Measurements from ENCODE around the gene GMPS. TPM values are rescaled to one million over a fixed set of nuclear protein-coding genes. Genes with fewer than 3 reads are reported as not detected.
A peak's percentile ranks its signal among the peaks of the same experiment; 100 is the strongest.

GMPS gene
- total and polyA plus RNA-seq, 9 of the 15 experiments (the other 6 are each of a cell fraction or from before 2014, with no cell fraction given) = 73.7 to 282 (median 156) TPM

DNA sequence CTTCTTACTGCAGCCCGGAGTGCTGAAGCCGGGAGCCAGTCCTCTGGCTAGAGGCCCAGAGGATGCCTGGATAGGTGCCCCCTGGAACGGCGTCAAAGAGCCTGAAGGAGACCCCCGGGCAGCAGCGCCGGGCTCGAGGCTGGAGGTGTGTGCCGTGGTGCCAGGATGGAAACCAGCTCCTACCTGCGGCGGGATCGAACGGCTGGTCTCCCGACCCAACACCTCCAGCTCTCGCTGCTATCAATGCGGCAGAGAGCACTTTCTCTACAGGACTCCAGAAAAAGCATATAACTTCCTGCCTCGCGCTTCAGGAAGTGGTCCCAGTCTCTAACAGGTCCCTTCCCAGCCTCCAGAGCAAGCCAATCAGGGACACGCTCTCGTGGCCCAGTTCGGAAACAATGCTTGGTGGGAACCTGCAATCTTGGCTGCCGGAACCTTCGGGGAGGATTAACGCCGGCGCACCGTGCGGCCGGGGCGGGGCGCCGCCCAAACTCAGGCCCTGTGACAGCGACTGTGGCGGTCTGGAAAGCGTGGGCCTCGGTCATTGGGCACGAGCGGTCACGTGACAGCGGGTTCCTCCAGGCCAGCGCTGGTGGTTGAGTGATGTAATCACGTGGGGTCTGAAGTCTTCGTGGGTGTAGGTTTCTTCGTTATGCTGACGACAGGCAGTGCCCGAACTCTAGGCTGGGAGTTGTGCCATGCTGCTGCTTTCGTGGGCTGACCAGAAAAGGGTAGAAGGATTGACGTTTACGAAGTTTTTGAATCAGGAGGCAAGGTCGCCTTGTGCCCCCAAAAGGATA is 16.1 kb upstream of the GMPS start, which contains the start of gene SLC33A1 (continued):
- TF ChIP-seq SIX5 (IDR thresholded peaks at IDR 0.05; ENCODE audit: borderline replicate concordance in 1 of 2, insufficient read depth in 1 of 2, low read depth in 1 of 2, low read length in 2 of 2) (peak; percentile 27 to 40; a peak in 2 of 4 replicates), HNRNPH1 (optimal IDR thresholded peaks at IDR 0.05; ENCODE audit: low read depth, low read length) (no peak), HDAC8 (tag; IDR thresholded peaks at IDR 0.05) (peak; percentile 51; the same call in 1 of the 2 replicates), HMGN3 (IDR thresholded peaks at IDR 0.05; ENCODE audit: borderline replicate concordance, extremely low read depth, insufficient read length, low read depth, low read length) (peak; percentile 96), FOXA1 (IDR thresholded peaks at IDR 0.05; ENCODE audit: borderline replicate concordance) (no peak), CBFB (CRISPR knock-in tag; IDR thresholded peaks at IDR 0.05) (no peak), CCAR2 (IDR thresholded peaks at IDR 0.05; ENCODE audit: low read depth, low read length) (no peak), KDM1A (IDR thresholded peaks at IDR 0.05) (no peak), ZFP30 (CRISPR knock-in tag; IDR thresholded peaks at IDR 0.05; ENCODE audit: borderline replicate concordance) (no peak), HSF4 (CRISPR knock-in tag; IDR thresholded peaks at IDR 0.05; ENCODE audit: borderline replicate concordance) (no peak), RBM22 (IDR thresholded peaks at IDR 0.05; ENCODE audit: low read depth, low read length, poor library complexity, severe bottlenecking) (peak; percentile 6)
- TF ChIP-seq, protein P1, sequence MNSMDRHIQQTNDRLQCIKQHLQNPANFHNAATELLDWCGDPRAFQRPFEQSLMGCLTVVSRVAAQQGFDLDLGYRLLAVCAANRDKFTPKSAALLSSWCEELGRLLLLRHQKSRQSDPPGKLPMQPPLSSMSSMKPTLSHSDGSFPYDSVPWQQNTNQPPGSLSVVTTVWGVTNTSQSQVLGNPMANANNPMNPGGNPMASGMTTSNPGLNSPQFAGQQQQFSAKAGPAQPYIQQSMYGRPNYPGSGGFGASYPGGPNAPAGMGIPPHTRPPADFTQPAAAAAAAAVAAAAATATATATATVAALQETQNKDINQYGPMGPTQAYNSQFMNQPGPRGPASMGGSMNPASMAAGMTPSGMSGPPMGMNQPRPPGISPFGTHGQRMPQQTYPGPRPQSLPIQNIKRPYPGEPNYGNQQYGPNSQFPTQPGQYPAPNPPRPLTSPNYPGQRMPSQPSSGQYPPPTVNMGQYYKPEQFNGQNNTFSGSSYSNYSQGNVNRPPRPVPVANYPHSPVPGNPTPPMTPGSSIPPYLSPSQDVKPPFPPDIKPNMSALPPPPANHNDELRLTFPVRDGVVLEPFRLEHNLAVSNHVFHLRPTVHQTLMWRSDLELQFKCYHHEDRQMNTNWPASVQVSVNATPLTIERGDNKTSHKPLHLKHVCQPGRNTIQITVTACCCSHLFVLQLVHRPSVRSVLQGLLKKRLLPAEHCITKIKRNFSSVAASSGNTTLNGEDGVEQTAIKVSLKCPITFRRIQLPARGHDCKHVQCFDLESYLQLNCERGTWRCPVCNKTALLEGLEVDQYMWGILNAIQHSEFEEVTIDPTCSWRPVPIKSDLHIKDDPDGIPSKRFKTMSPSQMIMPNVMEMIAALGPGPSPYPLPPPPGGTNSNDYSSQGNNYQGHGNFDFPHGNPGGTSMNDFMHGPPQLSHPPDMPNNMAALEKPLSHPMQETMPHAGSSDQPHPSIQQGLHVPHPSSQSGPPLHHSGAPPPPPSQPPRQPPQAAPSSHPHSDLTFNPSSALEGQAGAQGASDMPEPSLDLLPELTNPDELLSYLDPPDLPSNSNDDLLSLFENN (IDR thresholded peaks at IDR 0.05; ENCODE audit: low read depth in 2 of 2, low read length in 2 of 2) = peak in 1 of 2 experiments; percentile 69; a peak in 2 of 4 replicates
- TF ChIP-seq, protein P2, sequence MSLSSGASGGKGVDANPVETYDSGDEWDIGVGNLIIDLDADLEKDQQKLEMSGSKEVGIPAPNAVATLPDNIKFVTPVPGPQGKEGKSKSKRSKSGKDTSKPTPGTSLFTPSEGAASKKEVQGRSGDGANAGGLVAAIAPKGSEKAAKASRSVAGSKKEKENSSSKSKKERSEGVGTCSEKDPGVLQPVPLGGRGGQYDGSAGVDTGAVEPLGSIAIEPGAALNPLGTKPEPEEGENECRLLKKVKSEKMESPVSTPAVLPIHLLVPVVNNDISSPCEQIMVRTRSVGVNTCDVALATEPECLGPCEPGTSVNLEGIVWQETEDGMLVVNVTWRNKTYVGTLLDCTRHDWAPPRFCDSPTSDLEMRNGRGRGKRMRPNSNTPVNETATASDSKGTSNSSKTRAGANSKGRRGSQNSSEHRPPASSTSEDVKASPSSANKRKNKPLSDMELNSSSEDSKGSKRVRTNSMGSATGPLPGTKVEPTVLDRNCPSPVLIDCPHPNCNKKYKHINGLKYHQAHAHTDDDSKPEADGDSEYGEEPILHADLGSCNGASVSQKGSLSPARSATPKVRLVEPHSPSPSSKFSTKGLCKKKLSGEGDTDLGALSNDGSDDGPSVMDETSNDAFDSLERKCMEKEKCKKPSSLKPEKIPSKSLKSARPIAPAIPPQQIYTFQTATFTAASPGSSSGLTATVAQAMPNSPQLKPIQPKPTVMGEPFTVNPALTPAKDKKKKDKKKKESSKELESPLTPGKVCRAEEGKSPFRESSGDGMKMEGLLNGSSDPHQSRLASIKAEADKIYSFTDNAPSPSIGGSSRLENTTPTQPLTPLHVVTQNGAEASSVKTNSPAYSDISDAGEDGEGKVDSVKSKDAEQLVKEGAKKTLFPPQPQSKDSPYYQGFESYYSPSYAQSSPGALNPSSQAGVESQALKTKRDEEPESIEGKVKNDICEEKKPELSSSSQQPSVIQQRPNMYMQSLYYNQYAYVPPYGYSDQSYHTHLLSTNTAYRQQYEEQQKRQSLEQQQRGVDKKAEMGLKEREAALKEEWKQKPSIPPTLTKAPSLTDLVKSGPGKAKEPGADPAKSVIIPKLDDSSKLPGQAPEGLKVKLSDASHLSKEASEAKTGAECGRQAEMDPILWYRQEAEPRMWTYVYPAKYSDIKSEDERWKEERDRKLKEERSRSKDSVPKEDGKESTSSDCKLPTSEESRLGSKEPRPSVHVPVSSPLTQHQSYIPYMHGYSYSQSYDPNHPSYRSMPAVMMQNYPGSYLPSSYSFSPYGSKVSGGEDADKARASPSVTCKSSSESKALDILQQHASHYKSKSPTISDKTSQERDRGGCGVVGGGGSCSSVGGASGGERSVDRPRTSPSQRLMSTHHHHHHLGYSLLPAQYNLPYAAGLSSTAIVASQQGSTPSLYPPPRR (CRISPR knock-in tag; IDR thresholded peaks at IDR 0.05; ENCODE audit: borderline replicate concordance) = no peak
- TF ChIP-seq, protein P3, sequence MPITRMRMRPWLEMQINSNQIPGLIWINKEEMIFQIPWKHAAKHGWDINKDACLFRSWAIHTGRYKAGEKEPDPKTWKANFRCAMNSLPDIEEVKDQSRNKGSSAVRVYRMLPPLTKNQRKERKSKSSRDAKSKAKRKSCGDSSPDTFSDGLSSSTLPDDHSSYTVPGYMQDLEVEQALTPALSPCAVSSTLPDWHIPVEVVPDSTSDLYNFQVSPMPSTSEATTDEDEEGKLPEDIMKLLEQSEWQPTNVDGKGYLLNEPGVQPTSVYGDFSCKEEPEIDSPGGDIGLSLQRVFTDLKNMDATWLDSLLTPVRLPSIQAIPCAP (CRISPR knock-in tag; IDR thresholded peaks at IDR 0.05; ENCODE audit: borderline replicate concordance) = no peak; the same call in 1 of the 2 replicates

Measured in K562 (cell line).